Panc1 (cell line): ENCODE results near the gene MRC2. TPM values are rescaled to one million over a fixed set of nuclear protein-coding genes. Genes with fewer than 3 reads are reported as not detected.

Source experiments
- ATAC-seq: fragments of 200-7000 bp; cut with Tn5 transposase; 2 replicates; pipeline ENCODE4 v1.9.1; 2020; ENCODE audit warnings: mild to moderate bottlenecking, moderate library complexity
- BruUV-seq: library from RNA; stranded (reverse); fragments of 400-500 nt; replicated peaks from 2 replicates; lab custom pipeline; 2021; lab: Mats Ljungman, UMichigan
- CTCF ChIA-PET: fragments of 300-600 bp; sonication (Branson Sonifier 250); formaldehyde crosslinking; loops from one replicate; lab custom pipeline; 2022; ENCODE audit warnings: antibody characterized with exemption; lab: Charles Lee
- POLR2A ChIA-PET: fragments of 300-600 bp; sonication (Branson Sonifier 250); formaldehyde crosslinking; loops from one replicate; lab custom pipeline; 2022; ENCODE audit warnings: antibody characterized with exemption; lab: Charles Lee
- DNase-seq: peaks from one replicate; pipeline ENCODE4 v3.0.0-alpha.2; 2010; ENCODE audit warnings: low read depth, low spot score
- H3K27ac ChIP-seq: 2 replicates; pipeline ENCODE4 v1.5.1; 2011; ENCODE audit warnings: mild to moderate bottlenecking, low read length, inconsistent platforms
- H3K27me3 ChIP-seq: fragments of 200-500 bp; sonication (Bioruptor generic); 2 replicates; pipeline ENCODE4 v1.6.0; 2014; ENCODE audit warnings: low read length, inconsistent platforms; ENCODE audit not compliant: control insufficient read depth, insufficient read depth
- H3K36me3 ChIP-seq: fragments of 200-500 bp; sonication (Bioruptor generic); 2 replicates; pipeline ENCODE4 v1.5.1; 2014; ENCODE audit warnings: inconsistent platforms, mild to moderate bottlenecking, low read length, moderate library complexity; ENCODE audit not compliant: control insufficient read depth, insufficient read depth
- H3K4me1 ChIP-seq: 2 replicates; pipeline ENCODE4 v1.5.1; 2011; ENCODE audit warnings: inconsistent platforms, mild to moderate bottlenecking, low read length, moderate library complexity; ENCODE audit not compliant: control insufficient read depth, insufficient read depth
- H3K4me3 ChIP-seq, 2 experiments: 2 replicates each; pipeline ENCODE4 v1.5.1; 2011 to 2012; ENCODE audit warnings: low read depth in 2 of 2, low read length in 2 of 2, mild to moderate bottlenecking in 2 of 2, inconsistent platforms in 1 of 2, moderate library complexity in 1 of 2
- H3K9me3 ChIP-seq: fragments of 200-500 bp; sonication (Bioruptor generic); 2 replicates; pipeline ENCODE4 v1.5.1; 2014; ENCODE audit warnings: low read depth, mild to moderate bottlenecking, inconsistent platforms, low read length, moderate library complexity; ENCODE audit not compliant: control insufficient read depth, insufficient read depth
- CTCF ChIP-seq: fragments of 450-650 bp; IDR thresholded peaks from 2 replicates; pipeline ENCODE4 v1.5.1; 2017; ENCODE audit warnings: mild to moderate bottlenecking
- POLR2AphosphoS5 ChIP-seq: IDR thresholded peaks from 2 replicates; pipeline ENCODE4 v1.6.1; 2012; ENCODE audit warnings: mild to moderate bottlenecking, low read depth, low read length, moderate library complexity
- REST ChIP-seq, 2 experiments: IDR thresholded peaks; 2 replicates each; pipeline ENCODE4 v1.6.1; 2011 to 2012; ENCODE audit warnings: low read depth in 2 of 2, control low read depth in 1 of 2, low read length in 1 of 2, mild to moderate bottlenecking in 1 of 2, moderate library complexity in 1 of 2; ENCODE audit not compliant: insufficient read depth in 1 of 2
- SIN3A ChIP-seq: IDR thresholded peaks from 2 replicates; pipeline ENCODE4 v1.6.1; 2012; ENCODE audit warnings: low read depth, mild to moderate bottlenecking, low read length, moderate library complexity, borderline replicate concordance; ENCODE audit not compliant: insufficient read depth
- TCF7L2 ChIP-seq: IDR thresholded peaks from 2 replicates; pipeline ENCODE4 v1.6.1; 2011; ENCODE audit warnings: mild to moderate bottlenecking, low read depth, low read length, inconsistent platforms
- in situ Hi-C: cut with HindIII; loops from 2 replicates; pipeline ENCODE4 v1.10.0; 2016; ENCODE audit warnings: low sequenced_read_pairs, low pct_unique_long_range_greater_than_20kb
- intact Hi-C: fragments of 100-400 bp; cut with micrococcal nuclease; formaldehyde crosslinking; loops from one replicate; pipeline ENCODE4 v1.10.0; 2022; ENCODE audit not compliant: unreplicated experiment
- total RNA-seq: library from RNA; stranded (reverse); gene quantifications from one replicate; pipeline ENCODE4 v1.2.1, GENCODE V29; 2021; ENCODE audit not compliant: unreplicated experiment

The MRC2 gene
- total RNA-seq, 1 experiment from 2014 or later, result 120 TPM

GRCh38 chr17:62597150-62597549, 30.3 kb upstream of the MRC2 start:
- Histone ChIP-seq H3K4me1 (no peaks in the 10 kb centered on the region), H3K4me3 (no peak overlapping the region), H3K27me3 (no peaks in the 10 kb centered on the region), H3K36me3 (peaks cover 3% of the 10 kb centered on the region; the same call in 1 of the 2 replicates), H3K9me3 (no peaks in the 10 kb centered on the region), H3K27ac (no peak overlapping the region)
- no TSS peak for BruUV-seq
- ChIA-PET POLR2A (no interaction called here), CTCF (no interaction called here)
- no peak for TF ChIP-seq POLR2AphosphoS5
- TF ChIP-seq TCF7L2, result no peak
- TF ChIP-seq CTCF, result no peak
- in situ Hi-C loops (no loop called here), intact Hi-C loops (no loop called here)
- DNase-seq (no peak), ATAC-seq (no peak)

- Histone ChIP-seq H3K27me3 (no peaks in the 10 kb centered on the region), H3K27ac (no peak overlapping the region), H3K36me3 (peaks cover 3% of the 10 kb centered on the region; the same call in 1 of the 2 replicates), H3K4me1 (no peaks in the 10 kb centered on the region), H3K4me3 (no peak overlapping the region), H3K9me3 (no peaks in the 10 kb centered on the region)
- BruUV-seq, result no TSS peak
- in situ Hi-C loops, result no loop called here
- intact Hi-C loops, result no loop called here
- TF ChIP-seq POLR2AphosphoS5 (no peak), CTCF (no peak), REST (IDR thresholded peaks at IDR 0.05; ENCODE audit: insufficient read depth in 1 of 2, low read depth in 2 of 2, low read length in 1 of 2) (no peak), SIN3A (no peak), TCF7L2 (no peak)
- ATAC-seq (no peak), DNase-seq (no peak)
- ChIA-PET POLR2A (no interaction called here), CTCF (no interaction called here)
Observed at GRCh38 chr17:62597920-62598319, 29.6 kb upstream of the MRC2 start.
